Renal pelvis (tissue), 4 donors: Measurements from ENCODE around the gene FBXO33. TPM values are rescaled to one million over a fixed set of nuclear protein-coding genes. Genes with fewer than 3 reads are reported as not detected.

Experiments
- DNase-seq: peaks from one replicate; pipeline ENCODE4 v3.0.0-alpha.2; 2013
- polyA plus RNA-seq, 3 donors: library from polyadenylated mRNA; unstranded; fragments of 120-200 nt; gene quantifications; one replicate each; pipeline ENCODE4 v1.2.1, GENCODE V29; 2013; ENCODE audit not compliant: insufficient read length in 3 of 3

FBXO33 gene
- polyA plus RNA-seq, 3 donors: 11.2 to 12.4 (median 11.6) TPM

- peak; percentile 87 for DNase-seq
Measured at GRCh38 chr14:39432619-39433451, 602 bp upstream of the FBXO33 start.

- peak; percentile 38 for DNase-seq
Measured at GRCh38 chr14:39431416-39432178, 636 bp downstream of the FBXO33 start.

DNA sequence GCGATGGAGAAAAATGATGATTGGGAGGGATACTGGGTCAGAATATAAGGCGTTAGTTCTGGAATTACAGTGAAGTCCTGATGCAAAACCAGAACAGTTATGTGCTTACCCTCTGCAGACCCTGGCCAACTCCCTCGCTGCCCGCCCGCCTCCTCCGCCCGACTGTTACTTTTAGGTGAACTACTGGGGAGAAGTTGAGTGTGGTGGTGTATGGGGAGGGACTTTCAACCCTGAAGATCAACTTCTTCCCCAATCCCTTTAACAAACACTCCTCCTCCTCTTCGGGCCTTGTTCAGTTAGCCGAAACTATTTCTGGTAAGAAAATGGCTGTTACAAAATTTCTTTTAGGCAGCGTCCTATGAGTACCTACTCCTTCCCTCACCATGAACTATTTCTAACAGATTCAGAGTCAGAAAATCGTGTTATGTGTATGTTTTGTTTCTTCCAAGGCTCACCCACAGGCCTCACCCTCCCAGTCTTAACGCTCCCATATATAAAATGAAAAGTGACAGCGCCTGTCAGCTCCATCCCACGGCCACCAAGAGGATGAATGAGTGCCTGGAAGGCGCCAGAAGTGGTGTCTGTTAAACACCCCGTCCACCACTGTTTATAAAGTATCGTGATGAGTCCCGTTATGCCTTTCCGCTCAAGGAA lies 1.3 kb downstream of the FBXO33 start:
- peak; percentile 7 for DNase-seq

- no peak for DNase-seq
Measured at GRCh38 chr14:39428118-39428517, 4.1 kb downstream of the FBXO33 start.

DNA sequence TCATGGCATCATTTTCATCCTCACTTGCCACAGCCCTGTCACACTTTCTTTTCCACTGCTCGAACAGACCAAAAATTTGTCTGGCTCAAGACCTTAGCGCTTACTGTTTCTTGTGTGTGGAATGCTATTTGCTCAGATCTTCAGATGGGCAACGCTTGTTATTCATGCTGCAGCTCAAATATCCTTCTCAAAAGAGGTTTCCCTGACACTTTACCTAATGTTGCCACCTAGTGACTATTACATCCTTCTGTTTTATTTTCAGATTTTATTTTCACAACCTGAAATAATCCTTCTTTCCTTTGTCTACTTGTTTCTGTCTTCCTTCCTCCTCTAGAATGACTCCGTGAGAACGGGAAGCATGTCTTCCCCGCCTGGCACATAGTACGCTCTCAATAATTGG lies 5.6 kb downstream of the FBXO33 start:
- DNase-seq: peak; percentile 19

DNA sequence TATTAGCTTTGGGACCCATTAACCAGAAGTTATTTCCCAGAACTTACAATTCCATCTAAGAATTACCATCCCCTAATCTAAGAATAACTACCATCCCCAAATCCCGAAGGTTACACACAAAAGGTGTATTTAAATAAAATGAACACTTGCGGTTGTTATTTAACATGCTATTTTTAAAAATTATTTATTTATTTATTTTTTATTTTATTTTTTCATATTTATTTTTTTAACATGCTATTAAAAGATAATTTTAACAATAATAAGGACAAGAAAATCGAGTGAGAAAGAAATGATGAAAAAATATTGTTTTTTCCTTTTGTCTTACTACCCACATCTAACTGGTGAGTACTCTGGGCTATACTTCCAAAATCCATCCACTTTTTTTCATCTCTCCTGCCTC lies 6.3 kb downstream of the FBXO33 start:
- no peak for DNase-seq

GRCh38 chr14:39423793-39424192 lies 8.4 kb downstream of the FBXO33 start:
- DNase-seq: no peak

GRCh38 chr14:39422243-39422642 lies 10.0 kb downstream of the FBXO33 start:
- DNase-seq: no peak

GRCh38 chr14:39419272-39419671 lies 13.0 kb downstream of the FBXO33 start:
- DNase-seq: no peak

DNA sequence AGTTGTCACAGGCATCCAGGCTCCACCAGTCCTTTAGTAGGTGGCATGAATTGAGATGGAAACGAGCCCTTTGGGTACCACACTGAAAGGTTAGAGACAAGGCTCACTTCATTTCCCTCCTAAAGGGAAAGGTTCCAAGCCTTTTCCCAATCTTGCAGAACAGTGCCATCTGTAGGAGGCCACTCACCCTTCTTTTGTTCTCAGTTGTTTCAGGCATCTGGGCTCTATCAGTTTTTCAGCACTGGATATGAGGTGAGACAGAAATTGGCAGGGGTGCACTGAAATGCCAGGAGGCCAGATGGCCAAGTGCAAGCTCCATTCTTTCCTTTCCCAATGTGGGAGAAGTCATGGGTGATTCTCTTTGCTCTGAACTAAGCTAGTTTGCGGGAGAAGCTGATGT lies 15.2 kb downstream of the FBXO33 start:
- no peak for DNase-seq

- no peak for DNase-seq
Measured at GRCh38 chr14:39416072-39416471, 16.2 kb downstream of the FBXO33 start.

DNA sequence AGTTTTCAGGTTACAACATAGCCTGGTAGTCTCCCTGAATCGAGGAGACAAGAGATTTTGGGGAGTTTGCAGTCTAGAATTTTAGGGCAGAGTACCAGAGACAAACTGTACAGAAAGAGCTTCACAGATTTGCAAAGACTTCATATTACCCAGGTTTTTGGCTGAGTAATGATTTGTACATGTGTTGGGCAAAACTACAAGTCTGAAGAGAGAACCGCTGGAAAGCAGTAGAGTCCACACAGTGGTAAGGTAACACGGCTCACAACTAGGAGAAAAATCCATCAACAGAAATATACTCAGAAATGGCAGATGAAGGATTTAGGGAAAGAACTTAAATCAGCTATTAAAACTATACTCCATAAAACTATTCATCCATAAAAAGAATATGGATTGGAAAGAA lies 25.7 kb downstream of the FBXO33 start:
- no peak for DNase-seq

GRCh38 chr14:39398382-39398781 lies 33.9 kb downstream of the FBXO33 start:
- DNase-seq: no peak

GRCh38 chr14:39396448-39396847 lies 35.8 kb downstream of the FBXO33 start:
- no peak for DNase-seq

- DNase-seq: no peak
Measured at GRCh38 chr14:39395555-39396254, 36.5 kb downstream of the FBXO33 start.

DNA sequence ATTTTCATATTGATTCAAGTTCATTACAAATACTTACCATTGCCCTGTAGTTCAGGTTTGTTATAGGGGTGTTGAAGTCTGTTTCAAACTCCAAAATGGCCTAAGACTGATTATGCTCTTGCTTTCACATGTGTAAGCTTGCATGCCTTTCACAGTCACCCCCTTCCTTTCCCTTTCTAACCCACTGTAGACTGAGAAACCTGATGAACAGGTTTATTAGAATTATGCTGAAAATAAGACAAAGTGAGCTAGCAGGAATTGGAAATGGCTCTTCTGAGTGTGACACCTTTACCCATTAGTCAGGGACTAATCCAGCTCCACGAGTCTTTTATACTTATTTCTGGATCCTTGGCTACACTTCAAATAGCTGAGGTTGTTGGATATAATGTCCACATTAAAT lies 38.9 kb downstream of the FBXO33 start:
- DNase-seq: no peak

GRCh38 chr14:39384177-39384576 lies 48.1 kb downstream of the FBXO33 start:
- no peak for DNase-seq

DNA sequence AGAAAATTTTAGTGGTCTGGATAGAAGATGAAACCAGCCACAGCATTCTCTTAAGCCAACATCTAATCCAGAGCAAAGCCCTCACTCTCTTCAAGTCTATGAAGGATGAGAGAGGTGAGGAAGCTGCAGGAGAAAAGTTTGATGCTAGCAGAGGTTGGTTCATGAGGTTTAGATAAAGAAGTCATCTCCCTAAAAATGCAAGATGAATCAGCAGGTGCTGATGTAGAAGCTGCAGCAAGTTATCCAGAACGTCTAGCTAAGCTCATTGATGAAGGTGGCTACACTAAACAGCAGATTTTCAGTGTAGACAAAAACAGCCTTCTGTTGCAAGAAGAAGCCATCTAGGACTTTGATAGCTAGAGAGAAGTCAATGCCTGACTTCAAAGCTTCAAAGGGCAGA lies 48.5 kb downstream of the FBXO33 start:
- DNase-seq: no peak

- no peak for DNase-seq
Measured at GRCh38 chr14:39383026-39383660, 49.1 kb downstream of the FBXO33 start.

- no peak for DNase-seq
Measured at GRCh38 chr14:39382463-39382862, 49.8 kb downstream of the FBXO33 start.

- peak; percentile 17 for DNase-seq
Measured at GRCh38 chr14:39381366-39381765, 50.9 kb downstream of the FBXO33 start.
